A549 (cell line): ENCODE data around the gene ARHGAP31. TPM values are rescaled to one million over a fixed set of nuclear protein-coding genes. Genes with fewer than 3 reads are reported as not detected.
"Not testable (repeated sequence)": the region's sequence is repeated elsewhere in the genome, so short reads cannot be mapped to it uniquely, and the experiment has no call there.

Experiments
- ATAC-seq, 2 experiments: fragments of 200-7000 bp in 1 of 2; fragments of >200 bp in 1 of 2; cut with Nextera tagmentation in 1 of 2; cut with Tn5 transposase in 1 of 2; 3 replicates each; pipeline versions ENCODE4 v1.8.0 to v1.9.1; 2018 to 2020; ENCODE audit warnings: mild to moderate bottlenecking in 1 of 2, moderate library complexity in 1 of 2
- CTCF ChIA-PET: fragments of 300-600 bp; sonication (Branson Sonifier 250); formaldehyde crosslinking; extraction: SDS; loops from one replicate; lab custom pipeline; 2021; ENCODE audit warnings: antibody characterized with exemption, inconsistent platforms; lab: Yijun Ruan, JAX
- POLR2A ChIA-PET: fragments of 350-600 bp; formaldehyde crosslinking; extraction: SDS; loops from one replicate; lab custom pipeline; 2021; ENCODE audit warnings: antibody characterized with exemption, inconsistent platforms; lab: Yijun Ruan, JAX
- DNase-seq, 2 experiments: peaks; one replicate each; pipeline versions ENCODE4 v3.0.0 to v3.0.0-alpha.2; 2011 to 2016; ENCODE audit warnings: low read depth in 1 of 2, low spot score in 1 of 2
- FAIRE-seq: peaks from 2 replicates; lab custom pipeline; 2011; peaks lifted over from hg19 to GRCh38; lab: Jason Lieb, UNC
- H3K27ac ChIP-seq, 2 experiments: fragments of >200 bp; sonication (Bioruptor Twin); formaldehyde crosslinking; 3 replicates each; pipeline ENCODE4 v1.5.1; 2016 to 2017
- H3K4me1 ChIP-seq: fragments of >200 bp; sonication (Bioruptor Twin); formaldehyde crosslinking; 3 replicates; pipeline ENCODE4 v1.6.1; 2016
- H3K4me2 ChIP-seq: fragments of >200 bp; sonication (Bioruptor Twin); formaldehyde crosslinking; 3 replicates; pipeline ENCODE4 v1.6.1; 2016
- H3K4me3 ChIP-seq: fragments of >200 bp; sonication (Bioruptor Twin); formaldehyde crosslinking; 3 replicates; pipeline ENCODE4 v1.5.1; 2016
- H3K9me3 ChIP-seq: fragments of >200 bp; sonication (Bioruptor Twin); formaldehyde crosslinking; 3 replicates; pipeline ENCODE4 v1.6.1; 2016
- CEBPB ChIP-seq, 2 experiments: fragments of >200 bp in 1 of 2; sonication (Bioruptor Twin) in 1 of 2; formaldehyde crosslinking in 1 of 2; IDR thresholded peaks; 2 replicates each; pipeline ENCODE4 v1.6.1; 2012 to 2016
- CHD4 ChIP-seq: fragments of 200-600 bp; sonication (generic); IDR thresholded peaks from 2 replicates; pipeline ENCODE4 v1.6.1; 2016; ENCODE audit warnings: antibody characterized with exemption, mild to moderate bottlenecking, borderline replicate concordance
- E2F6 ChIP-seq: IDR thresholded peaks from 2 replicates; pipeline ENCODE4 v1.6.1; 2012; ENCODE audit warnings: low read depth, borderline replicate concordance
- EHF ChIP-seq: fragments of 250-450 bp; sonication (Bioruptor Pico); IDR thresholded peaks from 2 replicates; pipeline ENCODE4 v1.5.0; 2020; ENCODE audit warnings: mild to moderate bottlenecking
- ELK1 ChIP-seq: fragments of 150-350 bp; IDR thresholded peaks from 2 replicates; pipeline ENCODE4 v1.6.1; 2014; ENCODE audit warnings: low read depth, mild to moderate bottlenecking, low read length
- FOSB ChIP-seq: fragments of 250-450 bp; sonication (Bioruptor Pico); IDR thresholded peaks from 2 replicates; pipeline ENCODE4 v1.5.0; 2020; ENCODE audit warnings: mild to moderate bottlenecking, moderate library complexity
- FOXS1 ChIP-seq: fragments of 250-450 bp; sonication (Bioruptor Pico); IDR thresholded peaks from 2 replicates; pipeline ENCODE4 v1.5.0; 2020; ENCODE audit warnings: mild to moderate bottlenecking, moderate library complexity
- JUN ChIP-seq, 2 experiments: fragments of >200 bp; sonication (Bioruptor Twin); formaldehyde crosslinking; IDR thresholded peaks; 2 replicates in 1 of 2; 3 replicates in 1 of 2; pipeline ENCODE4 v1.6.1; 2016 to 2017
- MAFK ChIP-seq: fragments of 450-650 bp; IDR thresholded peaks from 2 replicates; pipeline ENCODE4 v1.6.1; 2014; ENCODE audit not compliant: partially characterized antibody
- PBX3 ChIP-seq: IDR thresholded peaks from 2 replicates; pipeline ENCODE4 v1.6.1; 2012
- PHF8 ChIP-seq: fragments of 200-600 bp; sonication (generic); IDR thresholded peaks from 2 replicates; pipeline ENCODE4 v1.6.1; 2016; ENCODE audit warnings: low read depth, mild to moderate bottlenecking, antibody characterized with exemption, moderate library complexity, borderline replicate concordance
- POLR2AphosphoS2 ChIP-seq: conservative IDR thresholded peaks from 2 replicates; pipeline ENCODE4 v1.6.1; 2012; ENCODE audit warnings: low read length, improper control_type of control experiment, inconsistent platforms
- RARB ChIP-seq: fragments of 250-450 bp; sonication (Bioruptor Pico); IDR thresholded peaks from 2 replicates; pipeline ENCODE4 v1.8.0; 2021; ENCODE audit warnings: mild to moderate bottlenecking, moderate library complexity
- RCOR1 ChIP-seq: fragments of 150-350 bp; IDR thresholded peaks from 2 replicates; pipeline ENCODE4 v1.6.1; 2014; ENCODE audit warnings: antibody characterized with exemption, low read length, low read depth
- TP53 ChIP-seq: fragments of 250-450 bp; sonication (Bioruptor Pico); IDR thresholded peaks from 2 replicates; pipeline ENCODE4 v1.5.0; 2021; ENCODE audit warnings: mild to moderate bottlenecking, moderate library complexity
- ZNF302 ChIP-seq: fragments of 250-450 bp; sonication (Bioruptor Pico); IDR thresholded peaks from 2 replicates; pipeline ENCODE4 v1.9.0; 2021; ENCODE audit warnings: inconsistent platforms, mild to moderate bottlenecking, moderate library complexity
- ZSCAN20 ChIP-seq: fragments of 250-450 bp; sonication (Bioruptor Pico); IDR thresholded peaks from 2 replicates; pipeline ENCODE4 v1.8.0; 2022; ENCODE audit warnings: mild to moderate bottlenecking, moderate library complexity
- WGBS: methylation state at CpG from one replicate; pipeline ENCODE4 v1.1.6; 2017; ENCODE audit errors: missing lambda C conversion rate; 5-methylcytosine and 5-hydroxymethylcytosine counted together
- polyA plus RNA-seq, 4 experiments: library from polyadenylated mRNA; depleted of rRNA in 3 of 4; stranded (reverse); fragments of >200 nt; fragmentation: RNase III in 1 of 4; extraction: RNeasy Plus Mini Kit Qiagen cat#74134 plus additional on column Dnase treatment in 1 of 4; gene quantifications; 2 replicates in 3 of 4; 3 replicates in 1 of 4; pipeline ENCODE4 v1.2.3, GENCODE V29; 2011 to 2017

ARHGAP31 gene
- polyA plus RNA-seq, 2 of the 4 experiments (the other 2 are of a cell fraction): 0.93 to 1.3 TPM

- H3K27ac ChIP-seq, CTCF ChIA-PET, H3K4me2 ChIP-seq: not testable (repeated sequence)
- TF ChIP-seq MAFK: peak; percentile 69
- TF ChIP-seq, all 56 proteins: peak for 1; not testable (repeated sequence) for 55
- ATAC-seq, FAIRE-seq, DNase-seq, H3K9me3 ChIP-seq, H3K4me3 ChIP-seq, H3K4me1 ChIP-seq, POLR2A ChIA-PET: not testable (repeated sequence)
- WGBS: 45% methylated on average over 2 of the region's 2 CpGs
Measured at GRCh38 chr3:119270212-119270611, 24.0 kb upstream of the ARHGAP31 start.

GRCh38 chr3:119276680-119277079 lies 17.5 kb upstream of the ARHGAP31 start:
- no peak for TF ChIP-seq POLR2AphosphoS2
- TF ChIP-seq RCOR1: no peak
- no peak for TF ChIP-seq CHD4
- TF ChIP-seq EHF: no peak
- no peak for TF ChIP-seq ELK1
- TF ChIP-seq CEBPB (IDR thresholded peaks at IDR 0.05): no peak
- TF ChIP-seq MAFK: no peak
- TF ChIP-seq RARB (CRISPR knock-in tag): no peak
- no peak for TF ChIP-seq ZNF302 (CRISPR knock-in tag)
- TF ChIP-seq ZSCAN20 (CRISPR knock-in tag): no peak
- no peak for TF ChIP-seq E2F6
- no peak for TF ChIP-seq JUN (IDR thresholded peaks at IDR 0.05)
- no peak for TF ChIP-seq FOXS1 (CRISPR knock-in tag)
- no peak for TF ChIP-seq PBX3
- no peak for TF ChIP-seq TP53 (CRISPR knock-in tag)
- no peak for TF ChIP-seq PHF8
- FAIRE-seq: no peak
- Histone ChIP-seq H3K27ac (no peak overlapping the region), H3K4me1 (no peaks in the 10 kb centered on the region), H3K9me3 (peaks cover 3% of the 10 kb centered on the region; the same call in 1 of the 3 replicates), H3K4me3 (no peak overlapping the region), H3K4me2 (no peak overlapping the region)
- ChIA-PET CTCF (interaction anchor here (0.9 to 6.8 kb wide), 6 partner anchors 12 to 405 kb away, joined by 3 to 62 read pairs (median 8); partner anchors contain the start of gene TMEM39A), POLR2A (no interaction called here)
- WGBS: 73% methylated on average over 5 of the region's 5 CpGs
- DNase-seq: no peak
- ATAC-seq: no peak

- H3K9me3 ChIP-seq: peaks cover 17% of the 10 kb centered on the region
- CTCF ChIA-PET: no interaction called here
- DNase-seq: peak in 1 of 2 experiments; percentile 10
- no peak for FAIRE-seq
- H3K4me3 ChIP-seq: no peak overlapping the region
- no peak for TF ChIP-seq FOSB (CRISPR knock-in tag)
- TF ChIP-seq, all 56 proteins: peak for 0
- 61% methylated on average over 6 of the region's 6 CpGs for WGBS
- ATAC-seq: peak in 1 of 2 experiments; percentile 34; a peak in 2 of 6 replicates
- Histone ChIP-seq H3K4me2 (no peak overlapping the region), H3K27ac (no peak overlapping the region), H3K4me1 (no peaks in the 10 kb centered on the region)
- POLR2A ChIA-PET: interaction anchor here (0.6 kb wide), 1 partner anchor 14 kb away, joined by 4 read pairs; no protein-coding TSS in a partner anchor
Measured at GRCh38 chr3:119279101-119279554, 15.1 kb upstream of the ARHGAP31 start.
